ENCODE results near the gene SAMD14. TPM values are rescaled to one million over a fixed set of nuclear protein-coding genes. Genes with fewer than 3 reads are reported as not detected.

Gene SAMD14
- total and polyA plus RNA-seq, 10 of the 15 experiments (the other 5 are each of a cell fraction or from before 2014, with no cell fraction given): 0.06 to 1.7 (median 0.25) TPM; not detected in 3

- no peaks in the 10 kb centered on the region for H3K79me2 ChIP-seq (ENCODE audit: control insufficient read depth, insufficient read depth, low read length)
- no peaks in the 10 kb centered on the region for H3K27me3 ChIP-seq (replicated peaks in 1 of 2; ENCODE audit: control insufficient read depth in 2 of 2, insufficient read depth in 2 of 2, low read length in 1 of 2)
- ChIA-PET POLR2A (no interaction called here), CTCF (interaction anchor here (0.6 to 17.0 kb wide), 17 partner anchors 8 to 148 kb away, joined by 3 to 514 read pairs (median 5); partner anchors contain the start of gene TMEM92), RAD21 (ENCODE audit: unreplicated experiment) (interaction anchor here (0.7 to 2.4 kb wide), 7 partner anchors 8 to 114 kb away, joined by 3 to 16 read pairs (median 3); no protein-coding TSS in a partner anchor), SMC1A (ENCODE audit: uncharacterized antibody, unreplicated experiment) (interaction anchor here (0.6 to 2.6 kb wide), 8 partner anchors 9 to 119 kb away, joined by 3 to 17 read pairs (median 3); no protein-coding TSS in a partner anchor)
- TF ChIP-seq ZBTB11 (CRISPR knock-in tag; IDR thresholded peaks at IDR 0.05): no peak
- TF ChIP-seq KDM1A (IDR thresholded peaks at IDR 0.05; ENCODE audit: borderline replicate concordance): no peak
- no peak for TF ChIP-seq CREB1 (IDR thresholded peaks at IDR 0.05; ENCODE audit: low read depth)
- TF ChIP-seq CEBPB (IDR thresholded peaks at IDR 0.05; ENCODE audit: borderline replicate concordance in 1 of 2, low read depth in 2 of 2, low read length in 2 of 2): no peak
- TF ChIP-seq STAT3 (IDR thresholded peaks at IDR 0.05; ENCODE audit: low read depth, low read length): no peak
- no peak for TF ChIP-seq JUNB (IDR thresholded peaks at IDR 0.05)
- no peak for TF ChIP-seq NFYA (IDR thresholded peaks at IDR 0.05; ENCODE audit: borderline replicate concordance, low read depth, low read length)
- no peak for TF ChIP-seq CREM (IDR thresholded peaks at IDR 0.05; ENCODE audit: low read depth)
- no peak for TF ChIP-seq ZNF622 (IDR thresholded peaks at IDR 0.05)
- no peak for TF ChIP-seq SPI1 (IDR thresholded peaks at IDR 0.05; ENCODE audit: borderline replicate concordance, insufficient read depth, low read depth, low read length)
- H3K4me2 ChIP-seq (ENCODE audit: control insufficient read depth, insufficient read depth): no peak overlapping the region
- no TSS peak for BruUV-seq (replicated peaks)
- no peak for DNase-seq (ENCODE audit: low read depth, low spot score)
- H3K4me1 ChIP-seq (ENCODE audit: control insufficient read depth, insufficient read depth, low read length): 0 out of 2 replicates have a peak, but pooled peaks cover 3% of the 10 kb centered on the region
- in situ Hi-C loops (cut with MboI): no loop called here
- no peak overlapping the region for H2AFZ ChIP-seq (ENCODE audit: control insufficient read depth, low read depth, low read length)
- 80% methylated on average over 10 of the region's 10 CpGs for WGBS (ENCODE audit: insufficient coverage, insufficient replicate concordance, low lambda C conversion rate, missing lambda C conversion rate)
- intact Hi-C loops (cut with micrococcal nuclease; ENCODE audit: unreplicated experiment): no loop called here
- no peak for FAIRE-seq
- ATAC-seq: no peak
- H3K36me3 ChIP-seq (ENCODE audit: control insufficient read depth in 2 of 2, insufficient read depth in 2 of 2, low read length in 1 of 2): no peaks in the 10 kb centered on the region; a peak in 1 of 4 replicates
- H4K20me1 ChIP-seq (ENCODE audit: control insufficient read depth, insufficient read depth): no peaks in the 10 kb centered on the region
- H3K27ac ChIP-seq (ENCODE audit: control insufficient read depth, insufficient read depth): no peak overlapping the region
- no peak overlapping the region for H3K4me3 ChIP-seq
- H3K9ac ChIP-seq (ENCODE audit: control insufficient read depth, insufficient read depth, low read length): no peak overlapping the region
- H3K9me3 ChIP-seq (replicated peaks; ENCODE audit: control insufficient read depth, insufficient read depth, low read length): no peaks in the 10 kb centered on the region
These were observed 47.5 kb upstream of the SAMD14 start for GRCh38 chr17:50177476-50177875.

Measured in GM12878 (cell line).